HepG2 (cell line): Measurements from ENCODE around the gene PPP1R15B. TPM values are rescaled to one million over a fixed set of nuclear protein-coding genes. Genes with fewer than 3 reads are reported as not detected.

ENCODE experiments used
- FIP1L1 ChIP-seq: fragments of 200-400 bp; formaldehyde crosslinking; IDR thresholded peaks from 2 replicates; pipeline ENCODE4 v1.6.1; 2018; ENCODE audit warnings: low read depth, mild to moderate bottlenecking, low read length, moderate library complexity, borderline replicate concordance; ENCODE audit not compliant: insufficient read depth
- FOXC1 ChIP-seq: sonication (generic); formaldehyde crosslinking; IDR thresholded peaks from 2 replicates; pipeline ENCODE4 v1.8.0; 2022; ENCODE audit warnings: mild to moderate bottlenecking, missing genetic modification reagents, borderline replicate concordance
- GATA4 ChIP-seq: sonication (generic); IDR thresholded peaks from 2 replicates; pipeline ENCODE4 v1.6.1; 2016; ENCODE audit warnings: antibody characterized with exemption, low read depth, borderline replicate concordance
- KDM5A ChIP-seq: fragments of 200-600 bp; sonication (generic); IDR thresholded peaks from 2 replicates; pipeline ENCODE4 v1.7.0; 2018; ENCODE audit warnings: antibody characterized with exemption, mild to moderate bottlenecking, low read length, borderline replicate concordance
- KLF12 ChIP-seq: sonication (generic); formaldehyde crosslinking; IDR thresholded peaks from 2 replicates; pipeline ENCODE4 v1.4.0; 2020; ENCODE audit warnings: missing genetic modification reagents, borderline replicate concordance
- NR2F1 ChIP-seq, 2 experiments: fragments of 450-650 bp in 1 of 2; formaldehyde crosslinking in 1 of 2; IDR thresholded peaks; 2 replicates each; pipeline versions ENCODE4 v1.5.0 to v1.6.1; 2016 to 2020; ENCODE audit warnings: mild to moderate bottlenecking in 1 of 2, missing compliant biosample characterization in 1 of 2, missing genetic modification reagents in 1 of 2, moderate library complexity in 1 of 2
- REL ChIP-seq: sonication (generic); formaldehyde crosslinking; conservative IDR thresholded peaks from 2 replicates; pipeline ENCODE4 v1.8.0; 2022; ENCODE audit warnings: mild to moderate bottlenecking, missing genetic modification reagents, moderate library complexity
- SMC3 ChIP-seq: IDR thresholded peaks from 2 replicates; pipeline ENCODE4 v1.6.1; 2011; ENCODE audit warnings: low read length, improper control_type of control experiment
- SP2 ChIP-seq: sonication (generic); formaldehyde crosslinking; IDR thresholded peaks from 2 replicates; pipeline ENCODE4 v1.5.1; 2020; ENCODE audit warnings: mild to moderate bottlenecking, missing genetic modification reagents
- SP5 ChIP-seq: IDR thresholded peaks from 2 replicates; pipeline ENCODE4 v1.6.1; 2016; ENCODE audit warnings: low read depth, borderline replicate concordance
- ZNF121 ChIP-seq: sonication (generic); formaldehyde crosslinking; IDR thresholded peaks from 2 replicates; pipeline ENCODE4 v1.5.0; 2020; ENCODE audit warnings: mild to moderate bottlenecking, missing genetic modification reagents
- ZNF326 ChIP-seq: sonication (generic); formaldehyde crosslinking; IDR thresholded peaks from 2 replicates; pipeline ENCODE4 v1.4.0; 2020; ENCODE audit warnings: missing genetic modification reagents, borderline replicate concordance
- ZNF367 ChIP-seq: sonication (generic); formaldehyde crosslinking; IDR thresholded peaks from 2 replicates; pipeline ENCODE4 v1.4.0; 2020; ENCODE audit warnings: missing genetic modification reagents, borderline replicate concordance
- ZNF605 ChIP-seq: sonication (generic); formaldehyde crosslinking; IDR thresholded peaks from 2 replicates; pipeline ENCODE4 v1.8.0; 2022; ENCODE audit warnings: mild to moderate bottlenecking, missing genetic modification reagents
- ZSCAN12 ChIP-seq: sonication (generic); formaldehyde crosslinking; IDR thresholded peaks from 2 replicates; pipeline ENCODE4 v1.9.0; 2021; ENCODE audit warnings: mild to moderate bottlenecking, missing genetic modification reagents
- polyA plus RNA-seq, 8 experiments: library from polyadenylated mRNA; depleted of rRNA in 3 of 8; stranded (reverse) in 7 of 8; unstranded in 1 of 8; fragments of >200 nt; fragmentation: Illumina TruSeq in 4 of 8; extraction: Trizol in 4 of 8; gene quantifications; 2 replicates each; pipeline versions ENCODE4 v1.2.1 to v1.2.3, GENCODE V29; 2011 to 2016; ENCODE audit warnings: low read depth in 4 of 8, missing spikeins in 1 of 8, mixed read lengths in 1 of 8; ENCODE audit not compliant: insufficient read depth in 1 of 8
- total RNA-seq, 5 experiments: library from RNA; depleted of rRNA; stranded (reverse); fragments of >200 nt; fragmentation: Illumina TruSeq; extraction: Trizol; gene quantifications; 2 replicates each; pipeline ENCODE4 v1.2.3, GENCODE V29; 2016; ENCODE audit warnings: low read depth in 1 of 5
- TF ChIP-seq, protein P1 (sequence below): sonication (generic); formaldehyde crosslinking; IDR thresholded peaks from 2 replicates; pipeline ENCODE4 v1.4.0; 2020; ENCODE audit warnings: missing genetic modification reagents
- TF ChIP-seq, protein P2 (sequence below): sonication (generic); formaldehyde crosslinking; conservative IDR thresholded peaks from 2 replicates; pipeline ENCODE4 v1.4.0; 2020; ENCODE audit warnings: missing genetic modification reagents
- TF ChIP-seq, protein P3 (sequence below): sonication (generic); formaldehyde crosslinking; IDR thresholded peaks from 2 replicates; pipeline ENCODE4 v1.4.0; 2020; ENCODE audit warnings: missing genetic modification reagents, borderline replicate concordance
- TF ChIP-seq, protein P4 (sequence below): sonication (generic); formaldehyde crosslinking; IDR thresholded peaks from 2 replicates; pipeline ENCODE4 v1.4.0; 2020; ENCODE audit warnings: mild to moderate bottlenecking, missing genetic modification reagents

Gene PPP1R15B
- total and polyA plus RNA-seq, 2 of the 13 experiments (the other 11 are each of a cell fraction or from before 2014, with no cell fraction given), result 13.4 to 23.8 TPM

DNA sequence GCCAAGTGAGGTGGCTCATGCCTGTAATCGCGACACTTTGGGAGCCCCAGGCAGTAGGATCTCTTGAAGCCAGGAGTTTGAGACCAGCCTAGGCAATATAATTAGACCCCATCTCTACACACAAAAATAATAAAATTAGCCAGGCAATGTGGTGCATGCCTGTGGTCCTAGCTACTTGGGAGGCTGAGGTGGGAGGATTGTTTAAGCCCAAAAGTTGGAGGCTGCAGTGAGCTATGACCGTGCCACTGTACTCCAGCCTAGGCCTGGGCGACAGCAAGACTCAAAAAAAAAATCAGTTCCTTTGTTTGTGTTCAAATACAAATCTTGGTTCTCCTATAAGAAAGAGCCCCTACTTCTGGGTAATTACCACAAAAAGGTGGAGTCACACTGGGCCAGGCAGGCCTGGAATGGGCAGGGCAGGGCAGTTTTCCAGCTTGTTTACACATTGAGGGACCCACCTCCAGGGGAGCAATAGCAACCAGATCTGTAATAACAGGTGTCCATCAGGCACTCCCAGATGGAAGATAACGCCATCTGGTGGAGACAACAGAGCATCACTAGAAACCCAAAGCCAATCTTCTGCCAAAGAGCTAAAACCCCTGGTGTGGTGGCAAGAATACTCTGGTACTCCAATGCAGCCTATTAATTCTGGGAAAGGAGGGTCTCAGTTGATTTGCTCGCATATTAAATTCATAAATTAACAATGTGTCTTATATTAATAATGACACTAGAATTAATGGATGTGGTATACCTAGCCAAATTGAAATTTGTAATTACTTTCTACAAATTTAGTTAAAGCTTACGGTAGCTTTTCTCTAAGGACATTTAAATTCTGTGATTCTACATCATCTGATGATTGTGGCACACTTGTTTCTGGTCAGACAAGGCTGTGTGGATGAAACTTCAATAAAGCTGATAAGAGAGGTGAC, 13.2 kb downstream of the PPP1R15B start (continued):
- TF ChIP-seq, protein P1, sequence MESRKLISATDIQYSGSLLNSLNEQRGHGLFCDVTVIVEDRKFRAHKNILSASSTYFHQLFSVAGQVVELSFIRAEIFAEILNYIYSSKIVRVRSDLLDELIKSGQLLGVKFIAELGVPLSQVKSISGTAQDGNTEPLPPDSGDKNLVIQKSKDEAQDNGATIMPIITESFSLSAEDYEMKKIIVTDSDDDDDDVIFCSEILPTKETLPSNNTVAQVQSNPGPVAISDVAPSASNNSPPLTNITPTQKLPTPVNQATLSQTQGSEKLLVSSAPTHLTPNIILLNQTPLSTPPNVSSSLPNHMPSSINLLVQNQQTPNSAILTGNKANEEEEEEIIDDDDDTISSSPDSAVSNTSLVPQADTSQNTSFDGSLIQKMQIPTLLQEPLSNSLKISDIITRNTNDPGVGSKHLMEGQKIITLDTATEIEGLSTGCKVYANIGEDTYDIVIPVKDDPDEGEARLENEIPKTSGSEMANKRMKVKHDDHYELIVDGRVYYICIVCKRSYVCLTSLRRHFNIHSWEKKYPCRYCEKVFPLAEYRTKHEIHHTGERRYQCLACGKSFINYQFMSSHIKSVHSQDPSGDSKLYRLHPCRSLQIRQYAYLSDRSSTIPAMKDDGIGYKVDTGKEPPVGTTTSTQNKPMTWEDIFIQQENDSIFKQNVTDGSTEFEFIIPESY, result no peak
- TF ChIP-seq FOXC1 (CRISPR knock-in tag) (no peak), NR2F1 (CRISPR knock-in tag; IDR thresholded peaks at IDR 0.05) (no peak), KLF12 (CRISPR knock-in tag) (0 out of 2 replicates have a peak, but pooled peaks have one; percentile 46), SMC3 (peak; percentile 90), FIP1L1 (no peak), REL (no peak), ZNF605 (CRISPR knock-in tag) (no peak), KDM5A (no peak), ZSCAN12 (CRISPR knock-in tag) (no peak), ZNF326 (CRISPR knock-in tag) (no peak), ZNF121 (peak; percentile 51), SP5 (CRISPR knock-in tag) (peak; percentile 87), ZNF367 (no peak), SP2 (CRISPR knock-in tag) (no peak), GATA4 (no peak)
- TF ChIP-seq, protein P2, sequence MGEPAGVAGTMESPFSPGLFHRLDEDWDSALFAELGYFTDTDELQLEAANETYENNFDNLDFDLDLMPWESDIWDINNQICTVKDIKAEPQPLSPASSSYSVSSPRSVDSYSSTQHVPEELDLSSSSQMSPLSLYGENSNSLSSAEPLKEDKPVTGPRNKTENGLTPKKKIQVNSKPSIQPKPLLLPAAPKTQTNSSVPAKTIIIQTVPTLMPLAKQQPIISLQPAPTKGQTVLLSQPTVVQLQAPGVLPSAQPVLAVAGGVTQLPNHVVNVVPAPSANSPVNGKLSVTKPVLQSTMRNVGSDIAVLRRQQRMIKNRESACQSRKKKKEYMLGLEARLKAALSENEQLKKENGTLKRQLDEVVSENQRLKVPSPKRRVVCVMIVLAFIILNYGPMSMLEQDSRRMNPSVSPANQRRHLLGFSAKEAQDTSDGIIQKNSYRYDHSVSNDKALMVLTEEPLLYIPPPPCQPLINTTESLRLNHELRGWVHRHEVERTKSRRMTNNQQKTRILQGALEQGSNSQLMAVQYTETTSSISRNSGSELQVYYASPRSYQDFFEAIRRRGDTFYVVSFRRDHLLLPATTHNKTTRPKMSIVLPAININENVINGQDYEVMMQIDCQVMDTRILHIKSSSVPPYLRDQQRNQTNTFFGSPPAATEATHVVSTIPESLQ (CRISPR knock-in tag), result no peak
- TF ChIP-seq, protein P3, sequence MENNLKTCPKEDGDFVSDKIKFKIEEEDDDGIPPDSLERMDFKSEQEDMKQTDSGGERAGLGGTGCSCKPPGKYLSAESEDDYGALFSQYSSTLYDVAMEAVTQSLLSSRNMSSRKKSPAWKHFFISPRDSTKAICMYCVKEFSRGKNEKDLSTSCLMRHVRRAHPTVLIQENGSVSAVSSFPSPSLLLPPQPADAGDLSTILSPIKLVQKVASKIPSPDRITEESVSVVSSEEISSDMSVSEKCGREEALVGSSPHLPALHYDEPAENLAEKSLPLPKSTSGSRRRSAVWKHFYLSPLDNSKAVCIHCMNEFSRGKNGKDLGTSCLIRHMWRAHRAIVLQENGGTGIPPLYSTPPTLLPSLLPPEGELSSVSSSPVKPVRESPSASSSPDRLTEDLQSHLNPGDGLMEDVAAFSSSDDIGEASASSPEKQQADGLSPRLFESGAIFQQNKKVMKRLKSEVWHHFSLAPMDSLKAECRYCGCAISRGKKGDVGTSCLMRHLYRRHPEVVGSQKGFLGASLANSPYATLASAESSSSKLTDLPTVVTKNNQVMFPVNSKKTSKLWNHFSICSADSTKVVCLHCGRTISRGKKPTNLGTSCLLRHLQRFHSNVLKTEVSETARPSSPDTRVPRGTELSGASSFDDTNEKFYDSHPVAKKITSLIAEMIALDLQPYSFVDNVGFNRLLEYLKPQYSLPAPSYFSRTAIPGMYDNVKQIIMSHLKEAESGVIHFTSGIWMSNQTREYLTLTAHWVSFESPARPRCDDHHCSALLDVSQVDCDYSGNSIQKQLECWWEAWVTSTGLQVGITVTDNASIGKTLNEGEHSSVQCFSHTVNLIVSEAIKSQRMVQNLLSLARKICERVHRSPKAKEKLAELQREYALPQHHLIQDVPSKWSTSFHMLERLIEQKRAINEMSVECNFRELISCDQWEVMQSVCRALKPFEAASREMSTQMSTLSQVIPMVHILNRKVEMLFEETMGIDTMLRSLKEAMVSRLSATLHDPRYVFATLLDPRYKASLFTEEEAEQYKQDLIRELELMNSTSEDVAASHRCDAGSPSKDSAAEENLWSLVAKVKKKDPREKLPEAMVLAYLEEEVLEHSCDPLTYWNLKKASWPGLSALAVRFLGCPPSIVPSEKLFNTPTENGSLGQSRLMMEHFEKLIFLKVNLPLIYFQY, result peak; percentile 47; the same call in 1 of the 2 replicates
- TF ChIP-seq, protein P4, sequence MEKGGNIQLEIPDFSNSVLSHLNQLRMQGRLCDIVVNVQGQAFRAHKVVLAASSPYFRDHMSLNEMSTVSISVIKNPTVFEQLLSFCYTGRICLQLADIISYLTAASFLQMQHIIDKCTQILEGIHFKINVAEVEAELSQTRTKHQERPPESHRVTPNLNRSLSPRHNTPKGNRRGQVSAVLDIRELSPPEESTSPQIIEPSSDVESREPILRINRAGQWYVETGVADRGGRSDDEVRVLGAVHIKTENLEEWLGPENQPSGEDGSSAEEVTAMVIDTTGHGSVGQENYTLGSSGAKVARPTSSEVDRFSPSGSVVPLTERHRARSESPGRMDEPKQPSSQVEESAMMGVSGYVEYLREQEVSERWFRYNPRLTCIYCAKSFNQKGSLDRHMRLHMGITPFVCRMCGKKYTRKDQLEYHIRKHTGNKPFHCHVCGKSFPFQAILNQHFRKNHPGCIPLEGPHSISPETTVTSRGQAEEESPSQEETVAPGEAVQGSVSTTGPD, result peak; percentile 44; the same call in 1 of the 2 replicates
